ENCODE measurements around the gene VTCN1. TPM values are rescaled to one million over a fixed set of nuclear protein-coding genes. Genes with fewer than 3 reads are reported as not detected.

The VTCN1 gene
- 0.27 TPM in 1 of 2 replicates, not detected in the other for total RNA-seq (2021; fragmentation: NEBNext Ultra II Directional; extraction: Animal tissue kit (Norgen Biotek cat#: 25700))
- 0.08 and 0.32 TPM in 2 replicates for polyA plus RNA-seq (2011; rRNA removed)
- 0.23 TPM for polyA plus RNA-seq (2011; cell fraction: cytosol; rRNA removed)
- polyA plus RNA-seq (2011; cell fraction: nucleus; rRNA removed), result 0.13 TPM
- 0.25 to 0.53 TPM (median 0.42 TPM) in 4 replicates for polyA plus RNA-seq (2012, experiment 1 of 2)
- 0.07 TPM for polyA plus RNA-seq (2012, experiment 2 of 2)
- polyA plus RNA-seq (2013, experiment 1 of 2), result 0.04 TPM
- 0.04 TPM for polyA plus RNA-seq (2013, experiment 2 of 2)
- polyA minus RNA-seq (2011; rRNA and poly(A)+ RNA removed), result 0.13 and 0.41 TPM in 2 replicates
- not detected for polyA minus RNA-seq (2011; cell fraction: cytosol; rRNA and poly(A)+ RNA removed)
- 0.30 TPM for polyA minus RNA-seq (2011; cell fraction: nucleus; rRNA and poly(A)+ RNA removed)
- long read RNA-seq, experiment 1, result 0 reads
- long read RNA-seq, experiment 2, partial matches to known transcripts, result 0 of 1 reads
- long read RNA-seq, experiment 2, other reads (novel, unspliced or antisense), result 1 of 1 reads

GRCh38 chr1:117210831-117211261, at the start of gene VTCN1:
Gene VTCN1 (minus strand): TSS chr1:117210927. CDS start chr1:117210855, 72 bp downstream.
- no peak within 1 kb of the TSS for H2BK120ac ChIP-seq (replicated peaks; ENCODE audit: low read depth, low read length)
- H3K79me2 ChIP-seq (ENCODE audit: control insufficient read depth in 1 of 2, insufficient read depth in 2 of 2, low read length in 2 of 2), result no peaks in the 10 kb centered on the region
- no peak within 1 kb of the TSS for H2BK15ac ChIP-seq (ENCODE audit: low read length)
- H3K56ac ChIP-seq (replicated peaks; ENCODE audit: insufficient read length, low read depth, low read length), result no peak within 1 kb of the TSS
- H2BK12ac ChIP-seq (ENCODE audit: low read depth, low read length), result peak within 1 kb of the TSS; percentile 42; the same call in 1 of the 2 replicates
- FAIRE-seq, result no peak
- no peak within 1 kb of the TSS for H3K18ac ChIP-seq (ENCODE audit: extremely low read depth, low read length)
- no peak within 1 kb of the TSS for H2BK20ac ChIP-seq (ENCODE audit: low read length)
- no peaks in the 10 kb centered on the region for H3K9me3 ChIP-seq (ENCODE audit: insufficient read depth in 2 of 2, low read depth in 1 of 2, low read length in 1 of 2)
- H3K4ac ChIP-seq (replicated peaks; ENCODE audit: insufficient read length, low read depth, low read length), result no peak within 1 kb of the TSS
- no peak within 1 kb of the TSS for H4K91ac ChIP-seq (replicated peaks; ENCODE audit: insufficient read length, low read length)
- H3K14ac ChIP-seq (ENCODE audit: insufficient read length), result no peak within 1 kb of the TSS
- H3K27me3 ChIP-seq (replicated peaks in 1 of 4; ENCODE audit: control insufficient read depth in 3 of 4, extremely low read depth in 1 of 4, insufficient read depth in 3 of 4, low read length in 3 of 4), result no peaks in the 10 kb centered on the region
- CTCF ChIA-PET (ENCODE audit: partially characterized antibody), result interaction anchor here (0.8 to 3.7 kb wide), 3 partner anchors 9 to 74 kb away, joined by 3 to 12 read pairs (median 5); no protein-coding TSS in a partner anchor
- no peak within 1 kb of the TSS for H2BK5ac ChIP-seq (ENCODE audit: low read depth, low read length)
- no peak within 1 kb of the TSS for H3K4me2 ChIP-seq (ENCODE audit: insufficient read depth in 1 of 2, low read depth in 2 of 2, low read length in 2 of 2)
- no peak within 1 kb of the TSS for H3K23ac ChIP-seq (ENCODE audit: insufficient read length)
- no peak within 1 kb of the TSS for H3K27ac ChIP-seq (ENCODE audit: low read depth, low read length)
- no peak within 1 kb of the TSS for H3K4me3 ChIP-seq (ENCODE audit: extremely low read depth in 1 of 4, insufficient read depth in 2 of 4, low read depth in 3 of 4, low read length in 4 of 4)
- TF ChIP-seq KDM4A (IDR thresholded peaks at IDR 0.05; ENCODE audit: low read depth, low read length, severe bottlenecking) (no peak), ZNF274 (IDR thresholded peaks at IDR 0.05; ENCODE audit: borderline replicate concordance, extremely low read depth, low read length) (no peak), TEAD4 (IDR thresholded peaks at IDR 0.05; ENCODE audit: low read depth, low read length) (no peak), CBX8 (IDR thresholded peaks at IDR 0.05; ENCODE audit: borderline replicate concordance, low read depth, low read length) (no peak)
- no peaks in the 10 kb centered on the region for H3K23me2 ChIP-seq (ENCODE audit: low read depth, low read length)
- H4K8ac ChIP-seq (ENCODE audit: extremely low read depth, insufficient read depth, low read length), result no peak within 1 kb of the TSS; the same call in 1 of the 2 replicates
- POLR2A ChIA-PET (ENCODE audit: partially characterized antibody), result no interaction called here
- no peak within 1 kb of the TSS for H3K9ac ChIP-seq (replicated peaks in 1 of 4; ENCODE audit: extremely low read depth in 1 of 4, low read depth in 3 of 4, low read length in 3 of 4)
- H4K5ac ChIP-seq (ENCODE audit: insufficient read length, low read depth, low read length), result no peak within 1 kb of the TSS
- WGBS, 2 experiments (ENCODE audit: extremely low coverage in 1 of 2, insufficient coverage in 1 of 2, insufficient read length in 1 of 2, insufficient replicate concordance in 2 of 2, low coverage in 1 of 2, low lambda C conversion rate in 2 of 2, missing lambda C conversion rate in 1 of 2), result 92% methylated on average over 8 of the region's 8 CpGs; no CpG with 5 or more reads in 1 of the 2 experiments
- H3K36me3 ChIP-seq (ENCODE audit: control insufficient read depth in 2 of 4, insufficient read depth in 4 of 4, low read length in 3 of 4), result no peaks in the 10 kb centered on the region
- H4K20me1 ChIP-seq (replicated peaks in 1 of 2; ENCODE audit: control insufficient read depth in 1 of 2, insufficient read depth in 2 of 2, low read length in 2 of 2), result no peaks in the 10 kb centered on the region
- DNase-seq (ENCODE audit: low read depth in 1 of 2, low spot score in 2 of 2), result no peak
- H3K79me1 ChIP-seq (ENCODE audit: low read depth, low read length), result no peaks in the 10 kb centered on the region
- H2AK5ac ChIP-seq (ENCODE audit: low read depth, low read length), result no peak within 1 kb of the TSS
- H2AFZ ChIP-seq (ENCODE audit: low read length), result no peak within 1 kb of the TSS
- H3K4me1 ChIP-seq (replicated peaks in 1 of 4; ENCODE audit: control insufficient read depth in 3 of 4, insufficient read depth in 4 of 4, low read length in 3 of 4), result peaks cover 0 to 3% (median 1%) of the 10 kb centered on the region in 4 experiments; a peak in 3 of 7 replicates

Measured in H1 (cell line).